Breast epithelium (tissue), 4 donors: ENCODE measurements around the gene PLPPR5. TPM values are rescaled to one million over a fixed set of nuclear protein-coding genes. Genes with fewer than 3 reads are reported as not detected.

Source experiments
- DNase-seq, 2 donors: peaks; one replicate each; pipeline ENCODE4 v3.0.0-alpha.2; 2019; ENCODE audit warnings: low spot score in 2 of 2
- H3K27ac ChIP-seq, 2 donors: fragments of 200-600 bp; sonication (generic) in 1 of 2; one replicate each; pipeline ENCODE4 v1.5.1; 2016 to 2019; ENCODE audit warnings: mild to moderate bottlenecking in 1 of 2
- H3K27me3 ChIP-seq, 2 donors: fragments of 200-600 bp; sonication (generic) in 1 of 2; one replicate each; pipeline versions ENCODE4 v1.5.1 to v1.6.0; 2017 to 2019; ENCODE audit warnings: control low read depth in 1 of 2, mild to moderate bottlenecking in 1 of 2
- H3K36me3 ChIP-seq: fragments of 200-600 bp; one replicate; pipeline ENCODE4 v1.5.1; 2019
- H3K4me1 ChIP-seq, 2 donors: fragments of 200-600 bp; sonication (generic); one replicate each; pipeline ENCODE4 v1.5.1; 2016 to 2019; ENCODE audit warnings: control low read depth in 1 of 2
- H3K4me3 ChIP-seq, 3 donors: fragments of 200-600 bp; sonication (generic); 1 replicate in 2 of 3; 2 replicates in 1 of 3; pipeline ENCODE4 v1.5.1; 2016 to 2019; ENCODE audit warnings: mild to moderate bottlenecking in 3 of 3, moderate library complexity in 2 of 3
- H3K9me3 ChIP-seq, 2 donors: fragments of 200-600 bp; sonication (generic) in 1 of 2; one replicate each; pipeline ENCODE4 v1.5.1; 2016 to 2019; ENCODE audit warnings: control low read depth in 1 of 2
- CTCF ChIP-seq, 3 donors: fragments of 450-650 bp; IDR thresholded peaks; one replicate each; pipeline ENCODE4 v1.5.1; 2016 to 2017; ENCODE audit warnings: antibody characterized with exemption in 3 of 3, mild to moderate bottlenecking in 3 of 3, moderate library complexity in 3 of 3
- POLR2A ChIP-seq: fragments of 450-650 bp; IDR thresholded peaks from one replicate; pipeline ENCODE4 v1.6.1; 2016; ENCODE audit warnings: antibody characterized with exemption, mild to moderate bottlenecking, moderate library complexity
- POLR2AphosphoS5 ChIP-seq, 3 donors: sonication (generic); formaldehyde crosslinking; IDR thresholded peaks; one replicate each; pipeline ENCODE4 v1.6.1; 2017; ENCODE audit warnings: antibody characterized with exemption in 3 of 3
- intact Hi-C: fragments of 100-400 bp; cut with DNase I; formaldehyde crosslinking; loops from one replicate; pipeline ENCODE4 v1.15.1; 2023; ENCODE audit warnings: low total_unique reads
- total RNA-seq, 3 donors: library from RNA; depleted of rRNA; stranded (reverse); fragments of >200 nt; gene quantifications; one replicate each; pipeline ENCODE4 v1.1.0, GENCODE V29; 2016

Gene PLPPR5
- total RNA-seq, 3 donors from 2014 or later: not detected

DNA sequence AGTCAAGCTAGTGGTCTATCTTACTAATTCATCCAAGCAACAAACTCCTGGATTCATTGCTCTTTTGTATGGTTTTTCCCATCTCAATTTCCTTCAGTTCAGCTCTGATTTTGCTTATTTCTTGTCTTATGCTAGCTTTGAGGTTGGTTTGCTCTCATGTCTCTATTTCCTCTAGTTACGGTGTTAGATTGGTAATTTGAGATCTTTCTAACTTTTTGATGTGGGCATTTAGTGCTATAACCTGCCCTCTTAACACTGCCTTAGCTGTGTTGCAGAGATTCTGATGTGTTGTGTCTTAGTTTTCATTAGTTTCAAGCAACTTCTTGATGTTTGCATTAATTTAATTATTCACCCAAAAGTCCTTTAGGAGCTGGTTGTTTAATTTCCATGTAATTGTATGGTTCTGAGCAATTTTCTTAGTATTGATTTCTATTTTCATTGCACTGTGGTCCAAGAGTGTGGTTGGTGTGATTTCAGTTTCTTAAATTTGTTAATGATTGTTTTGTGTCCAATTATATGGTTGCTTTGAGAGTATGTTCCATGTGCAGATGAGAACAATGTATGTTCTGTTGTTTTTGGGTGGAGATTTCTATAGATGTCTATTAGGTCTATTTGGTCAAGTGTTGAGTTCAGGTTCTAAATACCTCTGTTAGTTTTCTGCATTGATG, 154.6 kb downstream of the PLPPR5 start:
- H3K4me1 ChIP-seq: no peaks in the 10 kb centered on the region
- H3K36me3 ChIP-seq: no peaks in the 10 kb centered on the region
- no peaks in the 10 kb centered on the region for H3K27me3 ChIP-seq
- intact Hi-C loops: loop anchor here (10.0 kb wide), 1 partner anchor 1195 kb away; no protein-coding TSS in a partner anchor
- no peak for TF ChIP-seq POLR2A
- no peak overlapping the region for H3K27ac ChIP-seq
- H3K4me3 ChIP-seq: no peak overlapping the region
- H3K9me3 ChIP-seq: no peaks in the 10 kb centered on the region
- DNase-seq: no peak

DNA sequence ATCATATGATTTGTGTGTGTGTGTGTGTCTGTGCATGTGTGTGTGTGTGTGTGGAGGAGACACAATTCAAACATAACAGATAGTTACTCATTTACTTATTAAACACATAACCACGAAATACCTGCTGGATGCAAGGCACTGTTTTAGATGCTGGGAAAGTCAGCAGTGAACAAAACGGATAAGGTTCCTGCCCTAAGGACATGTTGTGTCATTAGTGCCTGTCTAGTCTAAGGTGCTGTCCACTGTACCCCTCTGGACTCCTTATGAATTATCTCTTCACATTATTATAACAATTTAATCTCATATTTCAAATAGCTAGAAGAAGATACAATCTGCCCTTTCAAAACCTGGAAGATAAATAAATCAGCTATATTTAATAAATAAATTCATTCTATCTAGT, 162.4 kb downstream of the PLPPR5 start:
- TF ChIP-seq POLR2A (no peak), POLR2AphosphoS5 (IDR thresholded peaks at IDR 0.05) (no peak), CTCF (IDR thresholded peaks at IDR 0.05) (no peak)
- no peak for DNase-seq
- intact Hi-C loops: loop anchor here (10.0 kb wide), 1 partner anchor 1187 kb away; no protein-coding TSS in a partner anchor
- H3K27me3 ChIP-seq: no peaks in the 10 kb centered on the region
- no peak overlapping the region for H3K27ac ChIP-seq
- H3K9me3 ChIP-seq: no peaks in the 10 kb centered on the region
- no peak overlapping the region for H3K4me3 ChIP-seq
- no peaks in the 10 kb centered on the region for H3K36me3 ChIP-seq
- no peaks in the 10 kb centered on the region for H3K4me1 ChIP-seq
